Measurements from ENCODE around the gene SKOR2. TPM values are rescaled to one million over a fixed set of nuclear protein-coding genes. Genes with fewer than 3 reads are reported as not detected.

Gene SKOR2
- not detected in 2 replicates for total RNA-seq

GRCh38 chr18:47251289-47252120, at the start of gene SKOR2:
Gene SKOR2, minus strand, starts transcription at chr18:47251660. Its CDS starts 2,477 bp downstream, at chr18:47249183.

DNA sequence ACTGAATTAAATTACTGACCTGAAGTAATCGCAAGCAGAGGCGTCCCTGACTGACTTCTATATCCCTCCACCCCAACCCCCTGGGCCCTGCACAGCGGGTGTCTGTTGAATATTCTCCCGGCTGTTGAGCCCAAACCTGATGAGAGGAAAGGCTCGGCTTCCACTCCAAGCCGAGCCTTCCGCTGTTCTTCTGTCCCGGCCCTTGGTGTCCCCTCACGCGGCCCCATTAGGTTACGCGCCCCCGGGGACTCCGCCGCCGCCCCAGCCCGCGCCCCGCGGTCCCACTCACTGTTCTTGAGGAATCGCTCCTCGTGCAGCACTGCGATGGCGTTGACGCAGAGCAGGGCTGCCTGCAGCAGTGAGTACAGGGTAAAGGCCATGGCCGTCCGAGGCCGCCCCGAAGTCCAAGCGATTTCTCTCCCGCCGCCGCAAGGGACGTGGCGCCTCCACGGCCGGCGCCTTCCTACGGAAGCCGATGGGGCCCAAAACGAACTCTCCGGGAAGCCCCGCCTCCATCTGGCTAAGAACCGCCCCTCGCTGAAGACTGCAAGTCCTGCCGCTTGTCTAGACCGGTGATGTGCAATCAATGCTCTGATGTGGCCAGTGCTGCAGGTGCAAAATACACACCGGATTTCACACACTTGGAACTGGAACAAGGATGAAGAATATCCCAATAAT, 75.4 kb downstream of the SKOR2 start, which contains the start of gene IER3IP1:
IER3IP1 (minus strand) TSS at position 467 of the 678 bp plus-strand sequence; CDS start at position 380, 87 bp downstream.

Other genes with a start within 250 kb of the SKOR2 start
- gene ELOA2, start 216.0 kb downstream of the SKOR2 start, total RNA-seq = not detected in 2 replicates
- gene HDHD2, start 101.2 kb downstream of the SKOR2 start, total RNA-seq = 22.9 and 26.1 TPM in 2 replicates
- 25.2 and 25.7 TPM in 2 replicates for gene IER3IP1, start 75.3 kb downstream of the SKOR2 start, total RNA-seq

All from uterine smooth muscle cell (primary cell).